ENCODE data around the gene DOC2A.

- TF ChIP-seq POLR2A (IDR thresholded peaks at IDR 0.05) (peak; percentile 43), CTCF (IDR thresholded peaks at IDR 0.05) (no peak), POLR2AphosphoS5 (IDR thresholded peaks at IDR 0.05) (peak; percentile 95)
Measured at GRCh38 chr16:30052671-30053372, 42.0 kb upstream of the DOC2A start.
